Endothelial cell of umbilical vein (primary cell): Measurements from ENCODE around the gene KCTD2. TPM values are rescaled to one million over a fixed set of nuclear protein-coding genes. Genes with fewer than 3 reads are reported as not detected.
A peak's percentile ranks its signal among the peaks of the same experiment; 100 is the strongest.

Source experiments
- BruUV-seq: library from RNA; stranded (reverse); fragments of 400-500 nt; replicated peaks from 2 replicates; lab custom pipeline; 2021; lab: Mats Ljungman, UMichigan
- CTCF ChIA-PET: fragments of 300-600, 350-600 bp; sonication (Branson Sonifier 250); formaldehyde crosslinking; loops from one replicate; lab custom pipeline; 2021; ENCODE audit warnings: antibody characterized with exemption, inconsistent platforms; lab: Charles Lee
- POLR2A ChIA-PET: fragments of 300-600, 350-600 bp; sonication (Branson Sonifier 250); formaldehyde crosslinking; loops from one replicate; lab custom pipeline; 2021; ENCODE audit warnings: antibody characterized with exemption, inconsistent platforms; lab: Charles Lee
- DNase-seq: peaks from one replicate; pipeline ENCODE4 v3.0.0-alpha.2; 2011; ENCODE audit warnings: low read depth, low spot score
- FAIRE-seq: peaks from 2 replicates; lab custom pipeline; 2011; peaks lifted over from hg19 to GRCh38; lab: Jason Lieb, UNC
- H2AFZ ChIP-seq: 2 replicates; pipeline ENCODE4 v1.6.0; 2012; ENCODE audit warnings: low read depth, low read length, control low read depth, inconsistent platforms
- H3K27ac ChIP-seq: 2 replicates; pipeline ENCODE4 v1.5.1; 2011; ENCODE audit warnings: low read depth, mild to moderate bottlenecking, control low read depth, low read length, moderate library complexity; ENCODE audit not compliant: insufficient read depth
- H3K27me3 ChIP-seq, 2 experiments: 2 replicates each; pipeline versions ENCODE4 v1.6.0 to v1.6.1; 2011; ENCODE audit warnings: low read length in 2 of 2, mixed read lengths in 1 of 2; ENCODE audit not compliant: control insufficient read depth in 2 of 2, insufficient read depth in 2 of 2
- H3K36me3 ChIP-seq, 2 experiments: 2 replicates in 1 of 2; 3 replicates in 1 of 2; pipeline ENCODE4 v1.5.1; 2011; ENCODE audit warnings: low read length in 2 of 2, mild to moderate bottlenecking in 1 of 2, moderate library complexity in 1 of 2; ENCODE audit not compliant: control insufficient read depth in 2 of 2, insufficient read depth in 2 of 2; ENCODE audit errors: extremely low read depth in 1 of 2
- H3K4me1 ChIP-seq: 3 replicates; pipeline ENCODE4 v1.5.1; 2011; ENCODE audit warnings: mild to moderate bottlenecking, low read length; ENCODE audit not compliant: control insufficient read depth, insufficient read depth; ENCODE audit errors: extremely low read depth
- H3K4me2 ChIP-seq: 2 replicates; pipeline ENCODE4 v1.6.1; 2011; ENCODE audit warnings: low read length, control low read depth, mixed read lengths; ENCODE audit not compliant: insufficient read depth
- H3K4me3 ChIP-seq, 3 experiments: fragments of 200-600 bp in 1 of 3; sonication (generic), shearing (Covaris generic) in 1 of 3; replicated peaks in 1 of 3; 2 replicates each; pipeline ENCODE4 v1.5.1; 2011 to 2016; ENCODE audit warnings: control low read depth in 3 of 3, low read length in 3 of 3, mild to moderate bottlenecking in 2 of 3, inconsistent platforms in 1 of 3, low read depth in 1 of 3, moderate library complexity in 1 of 3; ENCODE audit not compliant: insufficient read depth in 1 of 3
- H3K79me2 ChIP-seq: 2 replicates; pipeline ENCODE4 v1.6.0; 2012; ENCODE audit warnings: low read length, inconsistent platforms; ENCODE audit not compliant: control insufficient read depth, insufficient read depth
- H3K9ac ChIP-seq: replicated peaks from 2 replicates; pipeline ENCODE3; 2011; ENCODE audit warnings: low read length, control low read depth; ENCODE audit not compliant: insufficient read depth; ENCODE audit errors: extremely low read depth
- H3K9me1 ChIP-seq: replicated peaks from 3 replicates; pipeline ENCODE4 v1.6.0; 2011; ENCODE audit warnings: mild to moderate bottlenecking, low read length; ENCODE audit not compliant: control insufficient read depth, insufficient read depth; ENCODE audit errors: extremely low read depth
- H3K9me3 ChIP-seq: replicated peaks from 2 replicates; pipeline ENCODE4 v1.5.1; 2012; ENCODE audit warnings: low read length, inconsistent platforms; ENCODE audit not compliant: control insufficient read depth, insufficient read depth
- H4K20me1 ChIP-seq: replicated peaks from 2 replicates; pipeline ENCODE3; 2011; ENCODE audit warnings: mild to moderate bottlenecking, low read length; ENCODE audit not compliant: control insufficient read depth, insufficient read depth; ENCODE audit errors: extremely low read depth
- CTCF ChIP-seq, 2 donors: IDR thresholded peaks; 1 replicate in 1 of 2; 2 replicates in 1 of 2; pipeline ENCODE4 v1.5.1; 2011; ENCODE audit warnings: low read length in 2 of 2, mild to moderate bottlenecking in 2 of 2, moderate library complexity in 2 of 2, control low read depth in 1 of 2, inconsistent platforms in 1 of 2, low read depth in 1 of 2; ENCODE audit not compliant: insufficient read depth in 1 of 2; ENCODE audit errors: extremely low read depth in 1 of 2
- FOS ChIP-seq: IDR thresholded peaks from 2 replicates; pipeline ENCODE4 v1.6.1; 2011; ENCODE audit warnings: mild to moderate bottlenecking, low read length, moderate library complexity, borderline replicate concordance; ENCODE audit not compliant: insufficient read depth
- GATA2 ChIP-seq: IDR thresholded peaks from 2 replicates; pipeline ENCODE4 v1.7.0; 2011; ENCODE audit warnings: low read depth, mild to moderate bottlenecking, moderate library complexity, mixed read lengths, low read length; ENCODE audit not compliant: insufficient read length, insufficient read depth
- POLR2A ChIP-seq: IDR thresholded peaks from 2 replicates; pipeline ENCODE4 v1.6.1; 2012; ENCODE audit warnings: low read depth, mild to moderate bottlenecking, control low read depth, low read length
- POLR2AphosphoS5 ChIP-seq: IDR thresholded peaks from 2 replicates; pipeline ENCODE4 v1.6.1; 2012; ENCODE audit warnings: low read depth, mild to moderate bottlenecking, control low read depth, low read length, moderate library complexity; ENCODE audit not compliant: insufficient read depth
- dilution Hi-C: fragments of 300-500 bp; cut with MboI; formaldehyde crosslinking; loops from one replicate; pipeline ENCODE4 v1.15.0; 2019; ENCODE audit warnings: low sequenced_read_pairs; ENCODE audit not compliant: extremely low pct_ligation_motif_present
- intact Hi-C: fragments of 100-400 bp; cut with micrococcal nuclease; formaldehyde crosslinking; loops from one replicate; pipeline ENCODE4 v1.10.0; 2022
- polyA plus RNA-seq, 4 experiments: library from polyadenylated mRNA; depleted of rRNA in 3 of 4; stranded (reverse) in 3 of 4; unstranded in 1 of 4; fragments of >200 nt; gene quantifications; 2 replicates each; pipeline versions ENCODE4 v1.2.1 to v1.2.3, GENCODE V29; 2011 to 2012; ENCODE audit warnings: missing spikeins in 1 of 4
- total RNA-seq: library from RNA; stranded (reverse); gene quantifications from 2 replicates; pipeline ENCODE4 v1.2.3, GENCODE V29; 2021

KCTD2 gene
- total and polyA plus RNA-seq, 2 donors (not counting 3 experiments of a cell fraction or from before 2014, with no cell fraction given) = 23.2 to 24.8 TPM

- Histone ChIP-seq H3K9me3 (no peaks in the 10 kb centered on the region), H3K4me3 (no peak overlapping the region), H3K36me3 (peaks cover 8 to 29% of the 10 kb centered on the region in 2 experiments), H3K79me2 (no peaks in the 10 kb centered on the region), H3K4me2 (no peak overlapping the region), H3K27me3 (no peaks in the 10 kb centered on the region), H3K9me1 (no peaks in the 10 kb centered on the region), H3K9ac (no peak overlapping the region), H2AFZ (no peak overlapping the region), H3K27ac (no peak overlapping the region), H4K20me1 (no peaks in the 10 kb centered on the region), H3K4me1 (peaks cover 6% of the 10 kb centered on the region)
- intact Hi-C loops (no loop called here), dilution Hi-C loops (no loop called here)
- ChIA-PET POLR2A (no interaction called here), CTCF (interaction anchor here (0.8 to 6.1 kb wide), 5 partner anchors 11 to 51 kb away, joined by 3 to 80 read pairs (median 5); no protein-coding TSS in a partner anchor)
- DNase-seq (no peak), FAIRE-seq (no peak)
- no peak for TF ChIP-seq CTCF (IDR thresholded peaks at IDR 0.05; ENCODE audit: extremely low read depth in 1 of 2, insufficient read depth in 1 of 2, low read depth in 1 of 2, low read length in 2 of 2)
- no peak for TF ChIP-seq FOS
- no peak for TF ChIP-seq POLR2AphosphoS5
- no peak for TF ChIP-seq POLR2A
- BruUV-seq = no TSS peak
Measured at GRCh38 chr17:75063626-75064025, 16.6 kb downstream of the KCTD2 start.

GRCh38 chr17:75064040-75064439 is 17.0 kb downstream of the KCTD2 start:
- TSS peak; percentile 19 for BruUV-seq
- Histone ChIP-seq H4K20me1 (no peaks in the 10 kb centered on the region), H3K9ac (no peak overlapping the region), H3K9me3 (no peaks in the 10 kb centered on the region), H3K4me3 (no peak overlapping the region), H3K4me2 (no peak overlapping the region), H3K79me2 (no peaks in the 10 kb centered on the region), H2AFZ (no peak overlapping the region), H3K36me3 (peaks cover 8 to 29% of the 10 kb centered on the region in 2 experiments), H3K27ac (no peak overlapping the region), H3K4me1 (peaks cover 6% of the 10 kb centered on the region), H3K9me1 (no peaks in the 10 kb centered on the region), H3K27me3 (no peaks in the 10 kb centered on the region)
- dilution Hi-C loops (no loop called here), intact Hi-C loops (no loop called here)
- DNase-seq (no peak), FAIRE-seq (no peak)
- CTCF ChIA-PET = interaction anchor here (0.9 to 6.1 kb wide), 4 partner anchors 10 to 50 kb away, joined by 3 to 80 read pairs (median 4); no protein-coding TSS in a partner anchor
- POLR2A ChIA-PET = no interaction called here
- TF ChIP-seq GATA2 (no peak), CTCF (IDR thresholded peaks at IDR 0.05; ENCODE audit: extremely low read depth in 1 of 2, insufficient read depth in 1 of 2, low read depth in 1 of 2, low read length in 2 of 2) (no peak)
